HepG2 (cell line): Measurements from ENCODE around the gene KRI1. TPM values are rescaled to one million over a fixed set of nuclear protein-coding genes. Genes with fewer than 3 reads are reported as not detected.

ENCODE experiments used
- CHD2 ChIP-seq: IDR thresholded peaks from 2 replicates; pipeline ENCODE4 v1.6.1; 2011; ENCODE audit warnings: low read depth, low read length, improper control_type of control experiment
- PRDM4 ChIP-seq: sonication (generic); formaldehyde crosslinking; IDR thresholded peaks from 2 replicates; pipeline ENCODE4 v1.9.0; 2021; ENCODE audit warnings: missing genetic modification reagents, borderline replicate concordance
- RBAK ChIP-seq: sonication (generic); formaldehyde crosslinking; IDR thresholded peaks from 2 replicates; pipeline ENCODE4 v1.5.1; 2020; ENCODE audit warnings: mild to moderate bottlenecking, missing genetic modification reagents
- TERF1 ChIP-seq: sonication (generic); formaldehyde crosslinking; IDR thresholded peaks from 2 replicates; pipeline ENCODE4 v1.8.0; 2022; ENCODE audit warnings: mild to moderate bottlenecking, missing genetic modification reagents, moderate library complexity
- TRAFD1 ChIP-seq: sonication (generic); formaldehyde crosslinking; IDR thresholded peaks from 2 replicates; pipeline ENCODE4 v1.5.1; 2020; ENCODE audit warnings: missing genetic modification reagents, mild to moderate bottlenecking, borderline replicate concordance
- ZFP36L2 ChIP-seq: sonication (generic); formaldehyde crosslinking; IDR thresholded peaks from 2 replicates; pipeline ENCODE4 v1.4.0; 2020; ENCODE audit warnings: missing genetic modification reagents
- ZFYVE20 ChIP-seq: sonication (generic); formaldehyde crosslinking; IDR thresholded peaks from 2 replicates; pipeline ENCODE4 v1.8.0; 2023; ENCODE audit warnings: low read depth, mild to moderate bottlenecking, moderate library complexity, missing genetic modification reagents, borderline replicate concordance
- ZHX1 ChIP-seq: sonication (generic); formaldehyde crosslinking; IDR thresholded peaks from 2 replicates; pipeline ENCODE4 v1.8.1; 2022; ENCODE audit warnings: low read depth, mild to moderate bottlenecking, missing genetic modification reagents
- ZIK1 ChIP-seq: sonication (generic); formaldehyde crosslinking; IDR thresholded peaks from 2 replicates; pipeline ENCODE4 v1.5.0; 2020; ENCODE audit warnings: mild to moderate bottlenecking, low read depth, missing genetic modification reagents, borderline replicate concordance
- ZKSCAN8 ChIP-seq: IDR thresholded peaks from 2 replicates; pipeline ENCODE4 v1.6.1; 2016; ENCODE audit warnings: borderline replicate concordance, missing genetic modification reagents, missing compliant biosample characterization
- ZNF142 ChIP-seq: sonication (generic); formaldehyde crosslinking; IDR thresholded peaks from 2 replicates; pipeline ENCODE4 v1.4.0; 2020; ENCODE audit warnings: missing genetic modification reagents
- ZNF720 ChIP-seq: sonication (generic); formaldehyde crosslinking; IDR thresholded peaks from 2 replicates; pipeline ENCODE4 v1.4.0; 2020; ENCODE audit warnings: missing genetic modification reagents
- polyA plus RNA-seq, 8 experiments: library from polyadenylated mRNA; depleted of rRNA in 3 of 8; stranded (reverse) in 7 of 8; unstranded in 1 of 8; fragments of >200 nt; fragmentation: Illumina TruSeq in 4 of 8; extraction: Trizol in 4 of 8; gene quantifications; 2 replicates each; pipeline versions ENCODE4 v1.2.1 to v1.2.3, GENCODE V29; 2011 to 2016; ENCODE audit warnings: low read depth in 4 of 8, missing spikeins in 1 of 8, mixed read lengths in 1 of 8; ENCODE audit not compliant: insufficient read depth in 1 of 8
- total RNA-seq, 5 experiments: library from RNA; depleted of rRNA; stranded (reverse); fragments of >200 nt; fragmentation: Illumina TruSeq; extraction: Trizol; gene quantifications; 2 replicates each; pipeline ENCODE4 v1.2.3, GENCODE V29; 2016; ENCODE audit warnings: low read depth in 1 of 5

KRI1 gene
- total and polyA plus RNA-seq, 2 of the 13 experiments (the other 11 are each of a cell fraction or from before 2014, with no cell fraction given), result 9.1 to 11.7 TPM

GRCh38 chr19:10543420-10544241, 22.2 kb downstream of the KRI1 start, which contains the start of gene ATG4D (continued):
- TF ChIP-seq TRAFD1 (CRISPR knock-in tag) (no peak), TERF1 (CRISPR knock-in tag) (no peak), RBAK (CRISPR knock-in tag) (no peak), CHD2 (no peak), ZFYVE20 (no peak), ZIK1 (CRISPR knock-in tag) (no peak), ZFP36L2 (CRISPR knock-in tag) (no peak), ZNF720 (CRISPR knock-in tag) (no peak), ZKSCAN8 (CRISPR knock-in tag) (no peak), ZHX1 (no peak), PRDM4 (CRISPR knock-in tag) (no peak), ZNF142 (CRISPR knock-in tag) (no peak)
